22Rv1 (cell line): ENCODE results near the gene KIAA2012.

Source experiments
- H3K27ac ChIP-seq: fragments of 450-650 bp; 2 replicates; pipeline ENCODE4 v1.5.1; 2017
- ZFX ChIP-seq: fragments of 450-650 bp; IDR thresholded peaks from 2 replicates; pipeline ENCODE4 v1.6.1; 2017; ENCODE audit warnings: antibody characterized with exemption, borderline replicate concordance
- TF ChIP-seq, protein P1 (sequence below): fragments of 450-650 bp; IDR thresholded peaks from 2 replicates; pipeline ENCODE4 v1.5.1; 2017; ENCODE audit warnings: mild to moderate bottlenecking

The KIAA2012 gene

GRCh38 chr2:202072737-202073401 lies at the start of gene KIAA2012:
Gene KIAA2012 (plus strand): TSS chr2:202073255. CDS start chr2:202073628, 373 bp downstream.
- H3K27ac ChIP-seq, result no peak within 1 kb of the TSS
- TF ChIP-seq, protein P1, sequence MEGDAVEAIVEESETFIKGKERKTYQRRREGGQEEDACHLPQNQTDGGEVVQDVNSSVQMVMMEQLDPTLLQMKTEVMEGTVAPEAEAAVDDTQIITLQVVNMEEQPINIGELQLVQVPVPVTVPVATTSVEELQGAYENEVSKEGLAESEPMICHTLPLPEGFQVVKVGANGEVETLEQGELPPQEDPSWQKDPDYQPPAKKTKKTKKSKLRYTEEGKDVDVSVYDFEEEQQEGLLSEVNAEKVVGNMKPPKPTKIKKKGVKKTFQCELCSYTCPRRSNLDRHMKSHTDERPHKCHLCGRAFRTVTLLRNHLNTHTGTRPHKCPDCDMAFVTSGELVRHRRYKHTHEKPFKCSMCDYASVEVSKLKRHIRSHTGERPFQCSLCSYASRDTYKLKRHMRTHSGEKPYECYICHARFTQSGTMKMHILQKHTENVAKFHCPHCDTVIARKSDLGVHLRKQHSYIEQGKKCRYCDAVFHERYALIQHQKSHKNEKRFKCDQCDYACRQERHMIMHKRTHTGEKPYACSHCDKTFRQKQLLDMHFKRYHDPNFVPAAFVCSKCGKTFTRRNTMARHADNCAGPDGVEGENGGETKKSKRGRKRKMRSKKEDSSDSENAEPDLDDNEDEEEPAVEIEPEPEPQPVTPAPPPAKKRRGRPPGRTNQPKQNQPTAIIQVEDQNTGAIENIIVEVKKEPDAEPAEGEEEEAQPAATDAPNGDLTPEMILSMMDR, result no peak
- TF ChIP-seq ZFX, result no peak

DNA sequence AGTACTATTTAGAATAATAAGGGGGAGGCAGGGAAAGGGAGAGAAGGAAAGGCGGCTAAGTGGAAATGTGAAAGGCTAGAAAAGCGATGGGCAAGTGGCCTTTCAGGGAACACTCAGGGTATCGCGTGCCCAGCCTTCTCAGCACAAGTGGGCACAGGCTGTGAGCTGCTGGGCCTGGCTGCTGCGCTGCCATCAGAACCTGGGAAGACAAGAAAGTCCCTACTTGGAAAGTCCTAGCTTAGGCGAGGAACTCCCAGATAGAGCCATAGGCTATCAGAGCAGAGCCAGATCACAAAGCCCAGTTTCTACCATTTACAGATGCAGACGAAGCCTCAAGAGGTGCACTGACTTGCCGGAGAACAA lies 49.2 kb upstream of the KIAA2012 start:
- H3K27ac ChIP-seq, result no peak overlapping the region
- TF ChIP-seq, protein P1, result no peak
- TF ChIP-seq ZFX, result no peak

- TF ChIP-seq, protein P1, result no peak
- no peak for TF ChIP-seq ZFX
- no peak overlapping the region for H3K27ac ChIP-seq
These were observed 48.2 kb upstream of the KIAA2012 start for GRCh38 chr2:202024871-202025270.

DNA sequence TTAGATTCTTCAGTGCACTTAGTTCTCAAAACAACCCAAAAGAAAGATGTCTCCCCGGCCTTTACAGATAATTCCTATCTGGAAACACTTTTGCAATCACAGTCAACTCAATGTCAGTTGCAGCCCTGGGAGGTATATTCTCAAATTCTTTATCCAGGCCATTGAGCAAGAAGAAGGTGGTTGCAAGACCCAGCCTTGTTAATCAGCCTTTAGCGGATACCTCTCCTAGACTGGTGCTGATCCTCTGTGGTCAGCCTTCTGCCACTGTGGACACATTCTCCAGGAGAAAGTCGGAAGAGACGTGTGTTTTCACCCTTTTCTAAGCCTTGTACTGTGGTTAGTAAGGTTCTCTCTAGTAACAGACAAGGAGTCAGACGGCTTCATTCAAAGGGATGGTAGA lies 47.2 kb upstream of the KIAA2012 start:
- TF ChIP-seq, protein P1, result no peak
- TF ChIP-seq ZFX, result no peak
- no peak overlapping the region for H3K27ac ChIP-seq

DNA sequence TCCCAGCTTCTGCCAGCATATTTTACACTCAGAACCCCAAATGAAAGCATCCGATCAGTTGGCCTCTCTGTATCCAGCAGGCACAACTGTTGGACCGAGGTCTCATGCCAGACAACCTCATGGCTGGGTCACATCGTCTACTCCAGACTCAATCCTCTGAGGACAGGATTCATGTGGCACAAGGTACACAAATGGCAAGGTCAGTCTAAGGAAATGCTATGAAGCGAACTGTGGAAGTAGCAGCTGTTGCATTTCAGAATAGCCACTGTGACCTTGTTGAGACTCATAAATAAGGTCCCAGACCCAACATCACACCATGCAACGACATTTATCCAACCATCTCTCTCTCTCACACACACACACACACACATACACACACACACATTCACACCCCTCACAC lies 46.5 kb upstream of the KIAA2012 start:
- no peak overlapping the region for H3K27ac ChIP-seq

GRCh38 chr2:202030691-202031090 lies 42.4 kb upstream of the KIAA2012 start:
- no peak overlapping the region for H3K27ac ChIP-seq
- TF ChIP-seq ZFX, result no peak
- TF ChIP-seq, protein P1, result no peak

More for the DNA sequence above, 46.5 kb upstream of the KIAA2012 start:
- no peak for TF ChIP-seq ZFX
- TF ChIP-seq, protein P1, result no peak

GRCh38 chr2:202031246-202031951 lies 41.7 kb upstream of the KIAA2012 start:
- no peak overlapping the region for H3K27ac ChIP-seq
- TF ChIP-seq ZFX, result no peak
- TF ChIP-seq, protein P1, result no peak
